HG02642 (cell line): Measurements from ENCODE around the gene SLC49A3.
A peak's percentile ranks its signal among the peaks of the same experiment; 100 is the strongest.

Experiments
- ATAC-seq: cut with Tn5 transposase; IDR thresholded peaks from one replicate; pipeline ENCODE4 v1.9.1; 2021; ENCODE audit warnings: mild to moderate bottlenecking; ENCODE audit not compliant: unreplicated experiment, poor library complexity

The SLC49A3 gene

DNA sequence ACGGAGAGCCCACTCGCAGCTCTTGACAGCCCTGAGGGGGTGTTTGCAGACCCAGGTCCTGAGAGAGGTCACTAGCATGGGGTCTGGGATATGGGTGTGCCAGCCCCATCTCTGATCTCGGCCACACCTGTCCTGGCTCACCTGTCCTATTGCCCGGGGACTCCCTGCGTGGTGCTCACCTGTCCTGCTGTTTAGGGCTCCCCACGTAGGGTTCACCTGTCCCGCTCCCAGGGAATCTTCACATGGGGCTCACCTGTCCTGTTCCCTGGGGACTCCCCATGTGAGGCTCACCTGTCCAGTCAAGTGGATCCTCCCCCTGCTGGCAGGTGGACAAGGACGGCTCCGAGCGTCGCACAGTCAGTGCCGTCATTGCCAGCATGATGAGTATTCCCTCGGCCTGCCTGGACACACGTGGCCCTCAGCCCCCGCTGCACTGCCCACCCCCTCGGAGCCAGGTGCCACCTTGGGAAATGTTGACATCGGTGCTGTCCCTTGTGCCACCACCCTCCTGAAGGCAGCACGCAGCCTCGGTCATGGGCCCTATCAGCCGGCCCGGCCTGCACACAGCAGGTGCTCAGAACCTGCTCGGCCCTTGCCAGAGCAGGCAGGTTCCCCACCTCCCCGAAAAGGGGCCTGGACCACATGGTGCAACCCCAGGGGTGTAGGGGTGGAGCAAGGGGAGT lies 6.3 kb downstream of the SLC49A3 start:
- ATAC-seq: no peak

DNA sequence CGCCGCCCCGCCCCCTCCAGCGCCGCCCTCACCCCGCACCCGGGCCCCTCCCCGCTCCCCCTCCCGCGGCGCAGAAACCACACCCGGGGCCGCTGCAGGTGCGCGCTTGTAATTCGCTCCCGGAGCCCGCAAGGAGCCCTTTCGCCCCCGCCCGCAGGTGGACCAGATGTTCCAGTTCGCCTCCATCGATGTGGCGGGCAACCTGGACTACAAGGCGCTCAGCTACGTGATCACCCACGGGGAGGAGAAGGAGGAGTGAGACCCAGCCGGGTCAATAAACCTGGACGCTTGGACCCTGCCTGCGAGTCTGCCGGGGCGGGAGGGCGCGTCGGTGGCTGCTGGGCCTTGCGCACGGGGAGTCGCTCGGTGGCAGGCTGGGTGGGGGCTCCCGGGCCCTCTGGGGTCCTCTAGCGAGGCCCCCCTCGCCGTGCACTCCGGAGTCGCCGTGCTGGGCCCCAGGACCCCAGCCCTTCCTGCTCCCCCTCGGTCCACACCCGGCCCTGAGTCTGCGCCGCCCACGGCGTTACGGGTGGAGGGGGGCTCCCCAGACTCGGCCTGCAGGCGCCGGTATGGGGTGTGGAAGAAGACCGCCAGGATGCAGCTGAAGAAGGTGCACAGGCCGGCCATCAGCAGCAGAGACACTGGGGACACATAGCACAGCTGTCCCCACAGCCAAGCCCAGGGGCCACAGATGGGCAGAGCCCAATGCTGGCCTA lies 7.1 kb downstream of the SLC49A3 start:
- ATAC-seq: no peak

DNA sequence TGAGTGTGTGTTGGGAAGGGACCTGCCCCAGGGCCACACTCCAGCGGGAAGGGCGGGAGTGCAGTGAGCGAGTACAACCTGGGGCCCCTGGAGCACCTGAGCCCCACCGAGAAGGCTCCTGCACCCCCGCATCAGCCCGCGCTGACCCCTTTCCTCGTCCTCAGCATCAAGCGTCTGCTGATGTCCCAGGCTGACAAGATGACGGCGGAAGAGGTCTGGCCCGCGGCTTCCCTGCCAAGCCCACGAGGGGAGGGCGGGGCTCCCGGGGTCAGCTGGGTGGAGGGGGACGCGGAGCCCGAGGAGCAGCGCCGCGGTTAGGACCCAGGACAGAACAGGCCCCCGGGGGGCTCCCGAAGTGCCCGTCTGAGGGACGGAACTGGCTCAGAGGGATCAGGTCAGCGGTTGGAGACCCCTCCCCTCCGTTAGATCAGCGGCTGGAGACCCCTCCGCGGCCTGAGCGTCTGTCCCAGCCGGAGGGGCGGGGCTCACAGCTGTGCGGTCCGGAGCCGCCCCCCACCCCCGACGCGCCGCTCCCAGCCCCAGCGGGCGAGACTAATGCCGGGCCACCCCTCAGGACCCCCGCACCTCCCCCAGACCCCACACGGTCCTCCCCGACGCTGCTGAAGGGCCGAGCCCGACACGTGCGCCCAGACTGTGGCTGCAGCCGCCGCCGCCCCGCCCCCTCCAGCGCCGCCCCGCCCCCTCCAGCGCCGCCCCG lies 7.9 kb downstream of the SLC49A3 start:
- peak; percentile 40 for ATAC-seq

DNA sequence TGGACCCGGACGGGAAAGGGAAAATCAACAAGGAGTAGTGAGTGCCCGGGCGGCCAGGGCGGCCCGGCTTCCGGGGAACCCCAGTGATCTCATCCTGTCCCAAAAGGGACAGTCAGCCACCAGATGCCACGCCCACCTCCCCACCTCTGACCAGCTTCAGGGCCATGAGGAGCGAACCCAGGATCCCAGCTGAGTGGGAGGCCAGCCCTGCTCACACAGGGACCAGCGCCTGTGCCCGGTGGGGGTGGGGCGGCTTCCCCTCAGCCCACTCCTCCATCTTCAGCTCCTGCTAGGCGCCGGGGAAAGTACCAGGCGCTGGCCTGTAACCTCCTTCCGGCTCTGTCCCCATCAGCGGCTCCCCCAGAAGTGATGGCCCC lies 8.4 kb downstream of the SLC49A3 start:
- peak; percentile 23 for ATAC-seq

DNA sequence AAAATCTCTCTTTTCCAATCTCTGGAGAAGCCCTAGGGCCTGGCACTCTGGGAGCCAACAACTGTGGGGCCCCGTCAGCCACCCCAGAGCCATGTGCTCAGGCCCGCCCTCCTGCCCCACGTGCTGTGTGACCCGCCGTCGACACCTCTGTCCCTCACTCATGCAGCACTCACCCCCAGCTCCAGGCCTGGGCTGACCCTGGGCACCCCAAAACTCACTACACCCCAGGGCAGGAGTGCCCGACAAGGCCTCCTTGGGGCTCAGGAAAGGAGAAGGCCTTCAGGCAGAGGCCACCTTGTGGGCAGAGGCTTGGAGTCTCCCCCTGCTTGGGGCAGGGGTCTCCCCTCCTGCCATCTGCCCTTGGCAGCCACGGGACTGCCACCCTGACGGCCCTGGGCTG lies 8.9 kb downstream of the SLC49A3 start:
- no peak for ATAC-seq

DNA sequence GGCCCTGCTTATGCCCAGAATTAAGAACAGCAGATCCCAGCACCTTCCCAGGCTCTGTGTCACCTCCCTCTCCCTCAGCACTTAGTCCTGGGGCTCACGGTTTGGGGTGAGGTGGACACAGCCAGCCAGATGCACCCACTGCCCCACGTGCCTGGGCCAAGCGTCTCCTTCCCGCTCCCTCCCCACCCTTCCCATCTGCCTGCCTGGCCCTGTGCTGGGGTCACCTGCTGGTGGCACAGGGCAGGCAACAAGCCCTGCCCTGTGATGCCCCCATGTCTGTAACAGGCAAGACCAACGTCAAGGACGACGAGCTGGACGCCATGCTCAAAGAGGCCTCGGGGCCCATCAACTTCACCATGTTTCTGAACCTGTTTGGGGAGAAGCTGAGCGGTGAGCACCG lies 9.3 kb downstream of the SLC49A3 start:
- no peak for ATAC-seq

DNA sequence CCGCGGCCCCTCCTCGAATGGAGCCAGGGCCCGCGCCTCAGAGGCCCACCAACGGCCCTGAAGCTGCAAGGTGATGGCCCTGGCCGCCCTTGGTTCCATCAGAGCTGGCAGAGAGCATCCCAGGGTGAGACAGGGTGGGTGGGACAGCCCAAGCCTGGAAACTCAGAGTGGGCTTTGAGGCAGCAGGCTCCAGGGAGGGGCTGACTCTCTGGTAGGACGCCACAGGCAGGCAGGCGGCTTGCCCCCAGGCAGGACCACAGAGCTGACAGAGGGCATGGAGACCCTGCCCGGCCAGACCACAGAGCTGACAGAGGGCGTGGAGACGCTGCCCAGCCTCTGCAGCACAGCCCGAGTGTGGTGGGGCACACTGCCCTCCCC lies 9.9 kb downstream of the SLC49A3 start:
- no peak for ATAC-seq

DNA sequence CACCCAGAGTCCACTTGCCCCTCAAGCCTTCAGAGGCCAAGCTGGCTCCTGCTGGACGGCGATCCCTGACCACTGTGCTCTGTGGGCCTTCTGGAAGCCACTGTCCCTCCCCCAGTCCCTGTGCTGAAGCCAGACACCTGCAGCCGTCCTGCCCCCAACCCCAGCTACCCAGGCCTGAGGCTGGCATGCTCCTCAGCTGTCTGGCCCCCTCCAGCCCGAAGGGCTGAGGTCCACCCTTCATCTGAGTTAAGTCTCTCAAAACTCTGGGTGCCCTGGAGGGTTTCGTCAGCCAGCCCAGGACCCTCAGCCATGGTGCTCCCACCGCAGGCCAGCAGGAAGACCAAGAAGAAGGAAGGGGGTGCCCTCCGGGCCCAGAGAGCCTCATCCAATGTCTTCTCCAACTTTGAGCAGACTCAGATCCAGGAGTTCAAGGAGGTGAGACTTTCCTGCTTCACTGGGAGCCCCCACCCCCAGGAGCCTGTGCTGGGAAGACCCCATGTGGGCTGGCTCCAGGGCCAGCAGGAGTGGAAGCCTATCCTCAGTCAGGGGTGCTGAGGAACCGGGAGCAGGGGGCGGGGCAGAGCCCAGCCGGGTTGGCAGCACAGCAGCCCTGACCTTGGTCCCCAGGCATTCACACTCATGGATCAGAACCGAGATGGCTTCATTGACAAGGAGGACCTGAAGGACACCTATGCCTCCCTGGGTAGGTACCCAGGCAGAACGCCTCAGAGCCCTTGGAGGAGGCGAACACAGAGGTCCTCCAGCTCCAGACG lies 10.4 kb downstream of the SLC49A3 start:
- ATAC-seq: no peak

DNA sequence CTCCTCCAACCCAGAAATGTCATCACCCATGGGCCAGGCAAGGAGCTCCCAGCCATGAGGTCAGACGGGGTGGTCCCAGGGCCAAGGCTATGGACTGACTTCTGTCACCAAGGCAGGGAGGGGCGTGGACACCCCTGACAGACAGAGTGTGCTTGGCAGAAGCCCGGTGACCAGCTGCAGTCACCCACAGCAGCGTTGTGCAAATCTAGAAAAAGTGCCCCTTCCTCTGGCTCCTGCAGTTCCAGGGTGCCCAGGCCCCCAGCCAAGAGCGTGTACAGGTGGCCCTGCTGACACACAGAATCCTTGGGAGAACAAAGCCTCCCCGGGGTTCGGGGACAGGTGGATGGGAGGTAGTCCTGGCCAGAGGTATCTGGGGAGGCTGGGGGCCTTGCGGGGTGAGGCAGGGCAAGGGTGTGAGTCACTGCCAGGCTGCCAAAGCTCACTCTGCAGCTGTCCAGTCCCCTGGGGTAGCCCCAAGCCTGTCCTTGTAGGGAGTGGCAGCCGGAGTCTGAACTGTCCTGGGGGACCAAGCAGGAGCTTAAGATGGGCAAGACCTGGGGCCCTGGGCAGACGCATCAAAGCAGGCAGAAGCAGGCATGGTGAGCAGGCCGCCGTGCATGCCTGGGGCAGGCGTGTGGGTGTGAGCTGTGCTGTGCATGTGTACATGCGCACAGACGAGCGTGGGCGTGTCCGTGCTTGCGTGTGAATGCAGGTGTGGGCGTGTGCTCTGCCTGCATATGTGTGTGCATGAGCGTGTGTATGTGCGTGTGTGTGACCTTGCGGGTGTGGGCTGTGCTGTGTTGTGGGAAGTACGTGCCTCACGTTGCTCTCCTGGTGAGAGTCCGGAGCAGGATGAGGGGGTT lies 11.3 kb downstream of the SLC49A3 start:
- ATAC-seq: no peak

DNA sequence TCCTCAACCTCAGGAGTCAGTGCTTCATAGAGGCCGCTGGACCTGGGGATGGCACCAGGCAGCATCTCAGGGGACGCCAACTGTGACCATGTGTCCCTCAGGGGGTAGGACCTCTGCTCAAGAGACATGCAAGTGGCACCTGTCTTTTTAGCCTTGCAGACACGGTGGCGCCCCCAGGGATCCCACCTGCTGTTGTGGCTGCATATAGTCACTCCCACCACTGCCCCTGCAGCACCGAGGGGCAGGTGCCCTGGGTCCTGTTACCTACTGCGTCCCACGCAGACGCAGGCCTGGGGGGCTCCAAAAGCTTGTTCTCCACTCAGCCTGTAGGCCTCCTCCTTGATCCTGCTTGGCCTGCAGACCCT lies 12.1 kb downstream of the SLC49A3 start:
- ATAC-seq: no peak

DNA sequence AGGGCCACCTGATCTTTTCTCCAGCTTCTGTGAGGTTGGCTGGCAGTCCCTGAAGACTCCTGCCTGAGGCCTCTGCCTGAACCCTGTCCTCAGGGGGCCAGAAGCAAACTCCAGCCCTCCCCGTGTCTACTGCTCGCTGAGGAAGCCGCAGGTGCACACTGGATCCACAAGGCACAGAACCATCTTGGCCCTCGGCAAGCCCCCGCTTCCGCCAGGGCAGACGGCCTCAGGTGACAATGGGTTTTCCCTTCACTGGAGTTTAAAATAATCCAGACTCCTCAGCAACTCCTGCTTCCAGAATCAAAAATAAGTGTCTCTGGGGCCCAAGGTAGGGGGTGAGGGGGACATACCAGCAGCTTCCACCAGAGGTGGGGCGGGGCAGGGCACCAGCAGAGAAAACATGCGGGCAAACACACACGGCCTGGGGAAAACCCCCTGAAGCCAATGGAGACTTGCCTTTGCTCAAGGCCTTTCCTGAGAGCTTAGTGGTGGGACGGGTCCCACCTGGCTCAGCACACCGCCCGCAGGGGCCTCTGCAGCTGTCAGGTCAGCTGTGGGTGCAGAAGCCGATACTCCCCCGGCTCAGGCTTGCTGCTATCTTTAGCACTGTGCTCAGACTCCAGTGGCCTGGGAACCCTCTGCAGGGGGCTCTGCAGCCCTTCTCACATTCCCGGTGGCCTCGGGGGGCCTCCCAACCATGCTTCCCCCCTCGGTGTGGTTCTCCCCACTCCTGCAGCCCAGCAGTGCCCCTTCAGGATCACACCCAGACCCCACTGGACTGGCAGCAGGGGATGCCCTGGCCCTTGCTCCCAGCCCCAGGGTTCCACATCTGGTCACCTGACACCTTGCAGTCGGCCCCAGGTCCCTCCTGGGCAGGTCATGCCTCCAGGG lies 12.7 kb downstream of the SLC49A3 start:
- peak; percentile 29 for ATAC-seq

DNA sequence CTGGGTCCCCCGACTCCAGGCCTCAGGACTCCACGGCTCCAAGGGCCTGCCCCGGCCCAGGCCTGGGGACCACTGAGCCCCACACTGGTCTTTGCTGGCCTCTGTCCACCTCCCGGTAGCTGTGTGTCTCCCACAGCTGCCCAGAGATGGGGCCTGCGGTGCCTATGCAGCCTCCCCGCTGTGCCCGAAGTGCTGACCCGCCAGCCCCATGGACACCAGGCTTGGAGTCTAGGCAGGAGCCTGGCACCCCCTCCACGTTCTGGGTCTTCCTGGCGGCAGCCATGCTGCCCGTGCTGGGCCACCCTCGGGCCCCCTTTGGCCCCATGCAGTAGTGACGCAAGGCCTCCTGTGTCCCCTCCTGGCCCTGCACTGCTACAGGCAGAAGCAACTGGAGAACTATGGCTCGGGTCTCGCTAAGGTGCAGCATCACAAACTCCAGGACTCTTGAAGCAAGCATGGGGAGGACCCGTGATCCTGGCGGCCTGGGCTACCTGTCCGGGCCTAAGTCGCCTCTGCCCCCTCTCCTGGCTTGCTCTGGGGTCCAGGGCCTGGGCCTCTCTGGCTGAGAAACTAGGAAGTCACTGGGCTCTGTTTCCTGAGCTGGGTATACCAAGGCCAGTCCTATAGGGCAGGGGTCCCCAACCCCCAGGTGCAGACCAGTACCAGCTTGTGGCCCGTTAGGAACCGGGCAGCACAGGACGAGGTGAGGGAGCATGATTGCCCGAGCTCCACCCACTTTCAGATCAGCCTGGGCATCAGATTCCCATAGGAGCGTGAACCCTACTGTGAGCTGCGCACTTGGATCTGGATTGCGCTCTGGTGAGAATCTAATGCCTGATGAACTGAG lies 13.7 kb downstream of the SLC49A3 start:
- ATAC-seq: no peak

DNA sequence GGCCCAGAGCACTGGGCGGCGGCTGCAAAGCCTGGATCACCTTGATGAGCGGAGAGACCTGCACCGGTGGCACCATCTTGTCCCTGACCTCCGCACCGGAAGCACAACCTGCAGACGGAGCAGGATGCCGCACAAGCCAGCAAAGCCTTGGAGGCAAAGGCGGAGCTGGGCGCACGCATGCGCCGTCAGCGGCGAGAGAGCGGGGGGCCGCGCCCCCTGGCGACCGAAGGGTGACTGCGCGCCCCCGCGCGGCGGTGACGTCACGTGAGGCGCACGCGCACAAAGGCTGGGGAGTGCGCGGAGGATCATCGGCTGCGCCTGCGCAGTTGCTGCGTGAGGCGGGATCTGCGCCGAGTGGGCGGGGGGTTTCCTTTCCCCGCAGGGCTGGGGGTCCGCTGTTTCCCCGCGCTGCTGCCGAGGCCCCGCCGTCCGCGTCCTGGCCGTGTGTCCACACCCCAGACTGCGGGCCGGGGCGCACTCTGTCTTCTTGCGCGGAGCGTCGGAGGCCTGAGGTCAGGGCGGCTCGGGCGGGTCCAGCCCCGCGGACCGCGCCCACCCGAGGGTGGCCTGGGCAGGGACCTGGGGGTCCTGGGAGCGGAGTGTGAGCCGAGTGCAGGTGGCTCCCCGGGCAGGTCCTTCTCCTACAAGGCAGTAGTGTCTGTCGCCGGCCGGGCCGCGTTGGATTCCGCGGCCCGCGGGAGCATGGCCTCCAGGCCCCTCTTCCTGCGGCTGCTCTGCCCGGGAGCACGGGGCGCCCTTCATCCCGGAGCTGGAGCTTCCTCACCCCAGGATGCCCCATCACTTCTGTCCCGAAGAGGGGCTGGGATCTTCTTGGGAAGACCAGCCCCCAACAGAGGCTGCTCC lies 14.5 kb downstream of the SLC49A3 start, which contains the start of the genes ATP5ME and MYL5:
TSS of gene ATP5ME (minus strand) at position 105 of the 864 bp plus-strand sequence. CDS start at position 76, 29 bp downstream.
TSS of gene MYL5 (plus strand) at position 371 of the 864 bp plus-strand sequence. CDS start 3,485 bp downstream, outside the sequence.
- ATAC-seq: peak; percentile 78

DNA sequence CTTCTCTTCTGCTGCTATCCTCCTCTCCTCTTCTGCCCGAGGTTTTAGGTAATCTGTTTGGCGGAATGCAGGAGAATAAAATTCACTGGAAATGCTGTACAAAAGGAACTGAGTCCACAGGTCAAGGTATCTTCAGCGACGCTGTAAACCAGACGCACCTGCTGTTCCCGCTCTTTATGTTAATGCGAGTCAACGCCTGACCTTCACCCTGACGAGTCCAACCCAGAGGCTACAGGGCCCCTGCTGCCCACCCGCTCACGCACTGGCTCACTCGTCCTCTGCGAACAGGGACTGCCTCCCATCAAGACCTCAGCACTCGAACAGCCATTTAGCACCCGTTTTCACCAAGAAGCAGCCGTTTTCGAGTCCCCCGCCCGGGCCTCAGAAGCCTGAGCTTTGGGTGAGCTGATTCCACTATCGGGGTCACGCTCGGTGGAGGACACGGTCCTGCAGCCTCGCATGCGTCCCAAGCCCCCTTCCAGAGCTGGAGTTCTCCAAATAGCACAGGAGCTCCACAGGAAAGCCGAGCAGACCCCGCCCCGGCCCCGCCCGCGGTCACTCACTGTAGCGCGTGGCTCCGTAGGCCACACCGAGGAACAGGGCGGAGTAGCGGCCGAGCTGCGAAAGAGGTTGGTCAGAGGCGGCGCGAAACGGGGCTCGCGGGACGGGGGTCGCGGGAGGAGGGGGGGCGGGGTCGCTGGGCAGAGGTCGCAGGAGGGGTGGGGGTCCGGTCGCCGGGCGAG lies 15.4 kb downstream of the SLC49A3 start:
- ATAC-seq: no peak

DNA sequence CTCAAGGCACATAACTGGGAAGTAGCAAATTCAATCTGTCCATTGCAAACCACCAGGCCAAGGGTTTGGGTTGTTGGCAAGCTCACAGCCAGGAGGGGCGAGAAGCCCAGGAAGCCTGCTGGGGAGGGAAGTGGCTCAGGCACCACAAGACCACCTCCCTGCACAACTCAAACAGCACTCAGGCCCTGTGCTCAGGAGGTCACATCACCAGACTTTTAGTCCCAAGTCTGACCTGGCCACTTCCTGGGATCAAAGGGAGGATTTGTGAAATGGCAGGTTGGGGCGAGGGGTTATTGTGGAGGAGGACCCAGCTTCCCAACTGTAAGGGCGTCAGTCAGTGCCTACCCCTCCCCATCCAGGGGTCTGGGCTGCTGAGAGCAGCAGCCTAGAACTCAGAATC lies 17.2 kb downstream of the SLC49A3 start:
- ATAC-seq: no peak
